GM23338 (cell line): Measurements from ENCODE around the gene IGFBP4. TPM values are rescaled to one million over a fixed set of nuclear protein-coding genes. Genes with fewer than 3 reads are reported as not detected.

ENCODE experiments used
- ATAC-seq: fragments of 200-7000 bp; cut with Tn5 transposase; 3 replicates; pipeline ENCODE4 v1.9.1; 2020
- DNase-seq: peaks from one replicate; pipeline ENCODE4 v3.0.0-alpha.2; 2015; ENCODE audit warnings: low spot score
- H2AFZ ChIP-seq: fragments of 200-600 bp; sonication (generic); 2 replicates; pipeline ENCODE4 v1.8.0; 2016; ENCODE audit warnings: antibody characterized with exemption, mild to moderate bottlenecking, moderate library complexity
- H3F3A ChIP-seq: fragments of 200-600 bp; sonication (generic); replicated peaks from 2 replicates; pipeline ENCODE4 v1.8.0; 2017; ENCODE audit warnings: antibody characterized with exemption, mixed run types, low read depth
- H3K27ac ChIP-seq: fragments of 200-600 bp; sonication (generic); 2 replicates; pipeline ENCODE4 v1.6.1; 2016; ENCODE audit warnings: low read depth
- H3K27me3 ChIP-seq: fragments of 200-600 bp; sonication (generic); 2 replicates; pipeline ENCODE4 v1.8.0; 2016; ENCODE audit warnings: mild to moderate bottlenecking, mixed run types, moderate library complexity; ENCODE audit not compliant: insufficient read depth
- H3K36me3 ChIP-seq: fragments of 200-600 bp; sonication (generic); 2 replicates; pipeline ENCODE4 v1.8.0; 2016; ENCODE audit warnings: mild to moderate bottlenecking; ENCODE audit not compliant: insufficient read depth
- H3K4me1 ChIP-seq: fragments of 200-600 bp; sonication (generic); 2 replicates; pipeline ENCODE4 v1.8.0; 2016; ENCODE audit warnings: mild to moderate bottlenecking, moderate library complexity; ENCODE audit not compliant: insufficient read depth
- H3K4me2 ChIP-seq: fragments of 200-600 bp; sonication (generic); 2 replicates; pipeline ENCODE4 v1.7.1; 2017; ENCODE audit warnings: mixed run types
- H3K4me3 ChIP-seq: fragments of 200-600 bp; sonication (generic); 2 replicates; pipeline ENCODE4 v1.6.1; 2016; ENCODE audit warnings: mixed run types
- H3K79me2 ChIP-seq: fragments of 200-600 bp; sonication (generic); replicated peaks from 2 replicates; pipeline ENCODE4 v1.8.0; 2017; ENCODE audit warnings: mild to moderate bottlenecking; ENCODE audit not compliant: insufficient read depth
- H3K9me2 ChIP-seq: fragments of 200-600 bp; sonication (generic); 2 replicates; pipeline ENCODE4 v1.8.0; 2017; ENCODE audit not compliant: insufficient read depth
- H4K20me1 ChIP-seq: fragments of 200-600 bp; sonication (generic); replicated peaks from 2 replicates; pipeline ENCODE4 v1.8.0; 2017; ENCODE audit warnings: mild to moderate bottlenecking; ENCODE audit not compliant: insufficient read depth
- H3K27ac Mint-ChIP-seq: 2 replicates; pipeline ENCODE4 v1.8.0; 2020; ENCODE audit warnings: inconsistent platforms, mild to moderate bottlenecking, moderate library complexity, mixed read lengths
- H3K27me3 Mint-ChIP-seq: 3 replicates; pipeline ENCODE4 v1.8.0; 2022; ENCODE audit warnings: low read depth, mild to moderate bottlenecking, moderate library complexity, mixed read lengths, inconsistent platforms; ENCODE audit not compliant: insufficient read depth, poor library complexity
- H3K36me3 Mint-ChIP-seq: 3 replicates; pipeline ENCODE4 v1.8.0; 2021; ENCODE audit warnings: low read depth, mild to moderate bottlenecking, inconsistent platforms, moderate library complexity, mixed read lengths
- H3K4me1 Mint-ChIP-seq: 3 replicates; pipeline ENCODE4 v1.8.0; 2020; ENCODE audit warnings: mild to moderate bottlenecking, inconsistent platforms, mixed read lengths
- H3K4me3 Mint-ChIP-seq: 3 replicates; pipeline ENCODE4 v1.8.0; 2021; ENCODE audit warnings: moderate library complexity, mild to moderate bottlenecking, inconsistent platforms, mixed read lengths
- H3K9me3 Mint-ChIP-seq: 3 replicates; pipeline ENCODE4 v1.8.0; 2020; ENCODE audit warnings: moderate library complexity, mild to moderate bottlenecking, inconsistent platforms, mixed read lengths
- CREB1 ChIP-seq: fragments of 250-450 bp; sonication (Bioruptor Pico); IDR thresholded peaks from 2 replicates; pipeline ENCODE4 v1.5.0; 2020; ENCODE audit warnings: low read depth, mild to moderate bottlenecking, moderate library complexity
- EZH2 ChIP-seq: fragments of 200-600 bp; sonication (generic); IDR thresholded peaks from one replicate; pipeline ENCODE4 v1.8.0; 2017; ENCODE audit warnings: antibody characterized with exemption, mild to moderate bottlenecking, low read depth; ENCODE audit not compliant: unreplicated experiment
- EZH2phosphoT487 ChIP-seq: fragments of 200-600 bp; sonication (generic); IDR thresholded peaks from one replicate; pipeline ENCODE4 v1.8.1; 2018; ENCODE audit warnings: antibody characterized with exemption; ENCODE audit not compliant: unreplicated experiment
- JUNB ChIP-seq: IDR thresholded peaks from one replicate; pipeline ENCODE4 v1.6.1; 2016; ENCODE audit warnings: antibody characterized with exemption; ENCODE audit not compliant: unreplicated experiment
- POLR2AphosphoS5 ChIP-seq: IDR thresholded peaks from 2 replicates; pipeline ENCODE4 v1.6.1; 2016; ENCODE audit warnings: antibody characterized with exemption, low read depth
- REST ChIP-seq: IDR thresholded peaks from one replicate; pipeline ENCODE4 v1.6.1; 2018; ENCODE audit warnings: antibody characterized with exemption; ENCODE audit not compliant: unreplicated experiment
- ZNF114 ChIP-seq: fragments of 250-450 bp; sonication (Bioruptor Pico); IDR thresholded peaks from 2 replicates; pipeline ENCODE4 v1.5.0; 2020; ENCODE audit warnings: mild to moderate bottlenecking, moderate library complexity
- ZNF331 ChIP-seq: fragments of 250-450 bp; sonication (Bioruptor Pico); IDR thresholded peaks from 2 replicates; pipeline ENCODE4 v1.5.0; 2020; ENCODE audit warnings: low read depth, mild to moderate bottlenecking, moderate library complexity
- polyA plus RNA-seq: library from polyadenylated mRNA; unstranded; fragments of >200 nt; fragmentation: Nextera tagmentation; extraction: Ambion mirVana; gene quantifications from 2 replicates; pipeline ENCODE4 v1.2.1, GENCODE V29; 2016
- total RNA-seq: library from RNA; depleted of rRNA; stranded (reverse); fragments of >200 nt; shearing (Covaris generic); gene quantifications from 2 replicates; pipeline ENCODE4 v1.2.3, GENCODE V29; 2014
- TF ChIP-seq, protein P1 (sequence below), 2 experiments: fragments of 200-600 bp in 1 of 2; sonication (generic) in 1 of 2; conservative IDR thresholded peaks; 2 replicates each; pipeline versions ENCODE4 v1.5.1 to v1.6.1; 2016 to 2017; ENCODE audit warnings: antibody characterized with exemption in 2 of 2, low read depth in 2 of 2, mild to moderate bottlenecking in 2 of 2, moderate library complexity in 1 of 2
- TF ChIP-seq, protein P2 (sequence below): IDR thresholded peaks from 2 replicates; pipeline ENCODE4 v1.6.1; 2016; ENCODE audit warnings: antibody characterized with exemption

Gene IGFBP4
- total and polyA plus RNA-seq, 2 experiments from 2014 or later = 38.7 to 78.9 TPM

DNA sequence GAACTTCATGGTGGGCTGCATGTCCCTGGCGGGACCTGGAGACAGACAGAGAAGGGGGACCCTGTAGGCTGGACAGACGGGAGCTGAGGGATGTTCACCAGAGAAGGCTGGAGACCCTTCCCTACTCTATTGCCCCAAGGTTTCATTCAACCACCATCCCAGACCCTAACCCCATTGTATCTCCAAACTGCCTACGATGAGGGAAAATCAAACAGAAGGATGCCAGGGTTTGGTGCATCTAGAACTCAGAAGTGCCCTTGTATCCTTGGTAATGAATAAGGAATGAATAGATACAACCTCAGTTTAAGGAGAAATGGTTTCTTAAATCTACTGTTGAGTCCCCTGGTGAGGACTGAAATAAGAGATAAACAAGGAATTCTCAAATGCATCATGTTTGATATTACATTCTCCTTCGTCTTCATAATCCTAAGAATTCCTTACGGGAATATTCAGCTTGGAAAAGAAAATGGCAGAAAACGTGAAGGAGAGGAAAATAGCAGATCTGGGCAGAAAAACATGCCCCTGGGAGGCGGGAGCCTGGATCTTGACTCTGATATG is 41.8 kb downstream of the IGFBP4 start:
- Mint-ChIP-seq H3K4me3 (no peak overlapping the region), H3K4me1 (peaks cover 43% of the 10 kb centered on the region), H3K27me3 (peaks cover 17% of the 10 kb centered on the region), H3K27ac (no peak overlapping the region), H3K36me3 (no peaks in the 10 kb centered on the region; the same call in 2 of the 3 replicates), H3K9me3 (peaks cover 2% of the 10 kb centered on the region; the same call in 1 of the 3 replicates)
- Histone ChIP-seq H3K4me3 (no peak overlapping the region), H3K27ac (no peak overlapping the region), H3K9me2 (0 out of 2 replicates have a peak, but pooled peaks cover 3% of the 10 kb centered on the region), H3K4me1 (peaks cover 34% of the 10 kb centered on the region), H3K4me2 (no peak overlapping the region), H3K27me3 (no peaks in the 10 kb centered on the region), H4K20me1 (no peaks in the 10 kb centered on the region), H3K79me2 (no peaks in the 10 kb centered on the region), H3K36me3 (no peaks in the 10 kb centered on the region), H2AFZ (no peak overlapping the region), H3F3A (no peaks in the 10 kb centered on the region)
- no peak for ATAC-seq
- DNase-seq = no peak
- TF ChIP-seq ZNF331 (CRISPR knock-in tag) (no peak), POLR2AphosphoS5 (no peak), JUNB (no peak), REST (no peak), CREB1 (CRISPR knock-in tag) (no peak), EZH2 (no peak), EZH2phosphoT487 (no peak)
- TF ChIP-seq, protein P1, sequence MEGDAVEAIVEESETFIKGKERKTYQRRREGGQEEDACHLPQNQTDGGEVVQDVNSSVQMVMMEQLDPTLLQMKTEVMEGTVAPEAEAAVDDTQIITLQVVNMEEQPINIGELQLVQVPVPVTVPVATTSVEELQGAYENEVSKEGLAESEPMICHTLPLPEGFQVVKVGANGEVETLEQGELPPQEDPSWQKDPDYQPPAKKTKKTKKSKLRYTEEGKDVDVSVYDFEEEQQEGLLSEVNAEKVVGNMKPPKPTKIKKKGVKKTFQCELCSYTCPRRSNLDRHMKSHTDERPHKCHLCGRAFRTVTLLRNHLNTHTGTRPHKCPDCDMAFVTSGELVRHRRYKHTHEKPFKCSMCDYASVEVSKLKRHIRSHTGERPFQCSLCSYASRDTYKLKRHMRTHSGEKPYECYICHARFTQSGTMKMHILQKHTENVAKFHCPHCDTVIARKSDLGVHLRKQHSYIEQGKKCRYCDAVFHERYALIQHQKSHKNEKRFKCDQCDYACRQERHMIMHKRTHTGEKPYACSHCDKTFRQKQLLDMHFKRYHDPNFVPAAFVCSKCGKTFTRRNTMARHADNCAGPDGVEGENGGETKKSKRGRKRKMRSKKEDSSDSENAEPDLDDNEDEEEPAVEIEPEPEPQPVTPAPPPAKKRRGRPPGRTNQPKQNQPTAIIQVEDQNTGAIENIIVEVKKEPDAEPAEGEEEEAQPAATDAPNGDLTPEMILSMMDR (conservative IDR thresholded peaks at IDR 0.05; ENCODE audit: low read depth in 2 of 2) = no peak

DNA sequence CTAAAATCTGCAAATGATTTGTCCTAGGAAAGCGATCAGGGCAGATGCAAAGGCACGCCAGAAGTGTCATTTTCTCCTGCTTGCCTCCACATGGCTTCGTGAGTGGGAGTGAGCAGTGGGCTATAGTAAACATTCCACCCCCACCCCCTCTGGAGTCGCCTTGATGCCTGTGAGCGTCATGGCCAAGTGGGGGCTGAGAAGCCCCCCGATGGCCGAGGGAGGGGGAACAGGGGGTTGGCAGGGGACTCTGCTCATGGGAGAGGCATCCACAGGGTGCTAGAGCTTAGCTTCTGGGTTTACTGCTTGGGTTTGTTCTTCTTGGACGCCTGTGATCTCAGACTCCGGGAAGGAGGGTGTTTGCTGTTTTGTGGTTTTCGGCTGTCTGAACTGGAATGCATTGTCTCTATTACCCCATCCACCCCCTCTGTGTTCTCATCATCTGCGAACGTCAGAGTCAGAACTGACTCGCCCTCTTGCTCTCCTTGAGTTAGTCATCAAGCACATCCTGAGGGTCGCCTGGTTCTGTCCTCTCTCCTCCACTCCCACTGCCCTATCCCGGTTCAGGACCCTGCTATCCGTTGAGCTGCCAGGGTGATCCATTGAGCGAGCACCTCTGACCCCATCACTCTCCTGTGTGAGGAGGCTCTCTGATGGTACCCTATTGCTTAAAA is 42.7 kb downstream of the IGFBP4 start:
- H3K4me1 Mint-ChIP-seq = peaks cover 44% of the 10 kb centered on the region
- H3K27me3 Mint-ChIP-seq = peaks cover 17% of the 10 kb centered on the region
- no peak for TF ChIP-seq ZNF114 (CRISPR knock-in tag)
- TF ChIP-seq, protein P2, sequence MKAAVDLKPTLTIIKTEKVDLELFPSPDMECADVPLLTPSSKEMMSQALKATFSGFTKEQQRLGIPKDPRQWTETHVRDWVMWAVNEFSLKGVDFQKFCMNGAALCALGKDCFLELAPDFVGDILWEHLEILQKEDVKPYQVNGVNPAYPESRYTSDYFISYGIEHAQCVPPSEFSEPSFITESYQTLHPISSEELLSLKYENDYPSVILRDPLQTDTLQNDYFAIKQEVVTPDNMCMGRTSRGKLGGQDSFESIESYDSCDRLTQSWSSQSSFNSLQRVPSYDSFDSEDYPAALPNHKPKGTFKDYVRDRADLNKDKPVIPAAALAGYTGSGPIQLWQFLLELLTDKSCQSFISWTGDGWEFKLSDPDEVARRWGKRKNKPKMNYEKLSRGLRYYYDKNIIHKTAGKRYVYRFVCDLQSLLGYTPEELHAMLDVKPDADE = no peak

More for the DNA sequence above, 42.7 kb downstream of the IGFBP4 start:
- 0 out of 2 replicates have a peak, but pooled peaks cover 4% of the 10 kb centered on the region for H3F3A ChIP-seq
- no peak overlapping the region for H2AFZ ChIP-seq
- no peaks in the 10 kb centered on the region for H4K20me1 ChIP-seq
- H3K4me3 Mint-ChIP-seq = no peak overlapping the region
- DNase-seq (no peak), ATAC-seq (no peak)
- no peaks in the 10 kb centered on the region for H3K79me2 ChIP-seq
- 0 out of 2 replicates have a peak, but pooled peaks cover 3% of the 10 kb centered on the region for H3K9me2 ChIP-seq
- no peaks in the 10 kb centered on the region; the same call in 2 of the 3 replicates for H3K36me3 Mint-ChIP-seq
- H3K4me3 ChIP-seq = no peak overlapping the region
- no peak overlapping the region for H3K27ac ChIP-seq
- H3K4me1 ChIP-seq = peaks cover 35% of the 10 kb centered on the region
- no peaks in the 10 kb centered on the region for H3K27me3 ChIP-seq
- H3K9me3 Mint-ChIP-seq = peaks cover under 1% of the 10 kb centered on the region; the same call in 1 of the 3 replicates
- no peak overlapping the region for H3K27ac Mint-ChIP-seq
- no peaks in the 10 kb centered on the region for H3K36me3 ChIP-seq
- no peak overlapping the region for H3K4me2 ChIP-seq
